GM15510 (cell line): ENCODE results near the gene TUBA3C.

Source experiments
- POLR2A ChIP-seq: IDR thresholded peaks from 3 replicates; pipeline ENCODE4 v1.6.1; 2011; ENCODE audit warnings: borderline replicate concordance; ENCODE audit not compliant: insufficient read length; ENCODE audit errors: extremely low read depth

Gene TUBA3C

DNA sequence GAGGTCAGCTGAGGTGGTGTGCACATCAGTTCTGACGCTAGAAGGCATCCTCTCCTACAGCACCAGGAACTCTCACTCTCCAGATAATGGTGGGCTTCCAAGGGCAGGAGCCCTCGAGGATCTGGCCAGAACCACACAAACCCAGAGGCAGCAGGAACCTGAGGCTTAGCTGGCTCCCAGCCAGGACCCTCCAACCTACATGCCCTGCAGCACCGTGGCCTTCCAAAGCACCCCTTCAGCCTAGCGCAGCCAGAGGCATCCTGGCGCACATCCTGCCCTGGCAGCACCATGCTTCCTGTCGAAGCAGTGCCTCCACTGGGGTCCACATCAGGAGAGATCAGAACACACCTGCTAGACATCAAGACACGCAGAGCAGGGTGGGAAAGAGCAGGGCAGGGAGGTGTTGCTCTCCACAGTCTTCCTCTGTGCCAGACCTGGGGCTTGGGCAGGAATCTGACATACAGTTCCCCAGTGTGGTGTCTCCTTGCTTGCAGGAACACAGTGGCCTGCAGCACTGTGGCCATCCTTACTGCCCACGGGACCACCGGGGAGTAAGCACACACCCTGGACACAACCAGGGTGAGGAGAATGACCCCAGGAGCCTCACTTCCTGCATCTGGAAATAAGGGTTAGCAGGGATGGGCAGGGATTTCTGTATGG is 21.7 kb downstream of the TUBA3C start:
- no peak for TF ChIP-seq POLR2A

DNA sequence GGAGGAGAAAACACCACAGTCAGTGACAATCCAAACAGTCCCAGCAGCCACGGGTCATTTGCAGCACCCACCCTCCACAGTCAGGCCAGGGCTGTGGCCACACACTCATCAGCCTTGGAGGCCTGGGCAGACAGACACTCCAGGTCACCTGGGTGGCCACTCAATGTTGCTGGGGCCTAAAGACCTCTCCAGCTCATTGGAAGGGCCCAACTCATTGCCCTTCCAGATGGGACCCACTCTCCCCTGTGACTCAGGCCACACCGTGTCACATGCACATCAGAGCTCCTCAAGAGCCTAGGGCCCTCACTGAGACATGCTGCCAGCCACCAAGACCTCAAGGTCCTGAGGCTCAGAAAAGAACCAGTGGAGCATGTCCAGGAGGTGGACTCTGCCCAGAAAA is 22.4 kb downstream of the TUBA3C start:
- TF ChIP-seq POLR2A: no peak

DNA sequence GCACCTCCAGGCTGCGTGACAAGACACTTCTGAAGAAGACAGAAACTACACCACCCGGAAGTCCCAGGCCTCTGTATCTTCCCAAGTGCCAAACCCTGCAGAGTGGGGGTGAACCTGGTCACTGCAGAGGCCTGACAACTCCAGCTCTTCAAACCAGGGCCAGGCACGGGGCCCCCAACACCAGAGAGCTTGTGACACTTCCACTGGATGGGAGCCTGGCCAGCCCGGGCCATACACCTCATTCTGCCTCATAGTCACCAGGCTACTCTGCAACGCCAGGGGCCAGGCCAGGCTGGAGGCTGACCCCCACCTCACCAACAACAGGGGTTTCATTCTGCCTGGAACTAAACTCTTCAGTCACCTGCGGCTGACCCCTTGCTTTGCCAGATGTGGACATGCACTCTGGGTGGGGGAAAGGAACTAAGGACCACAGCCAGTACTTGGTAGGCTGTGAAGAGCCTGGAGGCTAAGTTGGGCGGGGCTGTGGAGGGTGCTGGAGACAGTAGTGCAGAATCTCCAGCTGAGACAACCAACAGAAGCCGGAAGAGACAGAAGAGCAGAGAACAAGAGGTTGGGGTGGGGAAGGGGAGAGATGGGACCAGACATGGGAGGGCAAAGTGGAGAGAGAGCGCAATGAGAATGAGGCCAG is 23.0 kb downstream of the TUBA3C start:
- no peak for TF ChIP-seq POLR2A

DNA sequence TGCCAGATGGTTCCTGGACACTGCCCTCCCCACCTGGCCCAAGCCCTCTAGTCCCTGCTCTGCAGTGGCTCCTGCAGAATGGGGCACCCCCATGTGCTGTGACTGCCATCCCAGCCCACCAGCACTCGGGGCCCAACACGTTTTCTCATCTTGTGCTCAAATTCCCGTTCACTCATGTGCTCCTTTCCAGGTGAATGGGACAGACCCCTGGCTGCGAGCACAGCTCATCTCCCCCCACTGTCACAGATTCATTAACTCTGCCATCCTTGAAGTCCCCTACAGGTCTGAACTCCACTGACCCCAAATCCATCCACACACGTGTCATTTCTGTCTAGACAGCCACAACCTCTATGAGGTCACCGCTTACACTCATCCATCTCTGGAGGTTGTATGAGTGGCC is 23.6 kb downstream of the TUBA3C start:
- no peak for TF ChIP-seq POLR2A

DNA sequence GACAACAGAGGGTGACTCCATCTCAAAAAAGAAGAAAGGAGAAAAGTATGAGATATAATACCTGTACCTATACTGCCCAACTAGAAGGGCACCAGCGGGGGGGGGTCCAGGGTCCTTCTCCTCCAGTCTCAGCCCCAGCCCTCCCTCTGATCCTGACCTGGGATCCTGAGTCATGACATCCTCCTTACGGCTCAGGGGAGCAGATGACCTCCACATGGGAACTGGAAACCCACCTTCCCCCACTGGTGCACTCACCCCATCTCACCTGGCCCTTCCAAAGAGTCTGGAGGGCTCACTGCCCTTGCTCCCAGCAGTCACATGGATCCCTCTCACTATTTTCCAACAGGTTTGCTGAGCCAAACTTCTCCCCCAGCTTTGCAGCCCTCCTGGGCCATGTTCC is 24.2 kb downstream of the TUBA3C start:
- TF ChIP-seq POLR2A: no peak

- no peak for TF ChIP-seq POLR2A
Observed at GRCh38 chr13:19156013-19156825, 25.4 kb downstream of the TUBA3C start.

DNA sequence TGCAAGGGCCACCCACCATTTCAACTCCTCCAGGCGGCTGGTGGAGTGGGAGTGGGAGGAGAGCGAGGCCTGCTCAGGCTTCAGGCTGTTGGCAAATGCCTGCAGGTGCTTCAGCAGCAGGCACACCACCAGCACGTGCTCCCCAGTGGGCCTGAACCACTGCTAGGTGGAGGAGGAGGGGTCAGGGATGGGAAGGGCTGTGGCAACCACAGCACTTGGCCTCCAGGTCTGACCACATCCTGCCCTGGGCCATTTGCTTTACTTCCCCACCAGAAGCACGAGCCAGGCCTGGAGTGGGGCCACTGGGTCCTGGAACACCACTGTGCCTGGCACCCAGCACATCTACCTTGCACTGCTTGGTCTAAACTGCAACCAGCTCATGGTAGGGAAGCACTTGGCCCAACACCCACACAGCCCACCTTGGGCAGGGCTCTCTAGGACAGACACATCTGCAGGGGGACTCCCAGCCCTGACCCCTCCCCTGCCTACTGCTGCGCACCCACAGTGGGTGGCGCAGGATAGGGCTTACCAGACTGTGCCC is 26.2 kb downstream of the TUBA3C start:
- TF ChIP-seq POLR2A: no peak

GRCh38 chr13:19154843-19155242 is 26.8 kb downstream of the TUBA3C start:
- TF ChIP-seq POLR2A: no peak

GRCh38 chr13:19153782-19154450 is 27.7 kb downstream of the TUBA3C start:
- no peak for TF ChIP-seq POLR2A

- no peak for TF ChIP-seq POLR2A
Observed at GRCh38 chr13:19152403-19152802, 29.2 kb downstream of the TUBA3C start.

GRCh38 chr13:19151581-19152263 is 29.9 kb downstream of the TUBA3C start:
- TF ChIP-seq POLR2A: no peak

- TF ChIP-seq POLR2A: no peak
Observed at GRCh38 chr13:19150712-19151228, 30.9 kb downstream of the TUBA3C start.

GRCh38 chr13:19150226-19150625 is 31.4 kb downstream of the TUBA3C start:
- TF ChIP-seq POLR2A: no peak

- TF ChIP-seq POLR2A: no peak
Observed at GRCh38 chr13:19148561-19148960, 33.1 kb downstream of the TUBA3C start.
